Neural progenitor cell (in vitro differentiated cells): ENCODE data around the gene AZU1. TPM values are rescaled to one million over a fixed set of nuclear protein-coding genes. Genes with fewer than 3 reads are reported as not detected.
A peak's percentile ranks its signal among the peaks of the same experiment; 100 is the strongest.

Experiments used
- DNase-seq: peaks from one replicate; pipeline ENCODE4 v3.0.0-alpha.2; 2016; ENCODE audit warnings: low spot score
- H2AFZ ChIP-seq: fragments of 200-600 bp; sonication (generic); replicated peaks from 2 replicates; pipeline ENCODE4 v1.6.1; 2016; ENCODE audit warnings: antibody characterized with exemption
- H3F3A ChIP-seq: fragments of 200-600 bp; sonication (generic); 2 replicates; pipeline ENCODE4 v1.6.1; 2016; ENCODE audit warnings: antibody characterized with exemption, low read depth
- H3K27ac ChIP-seq: fragments of 200-600 bp; sonication (generic); 2 replicates; pipeline ENCODE4 v1.5.1; 2016; ENCODE audit warnings: mild to moderate bottlenecking
- H3K27me3 ChIP-seq: fragments of 200-600 bp; sonication (generic); 2 replicates; pipeline ENCODE4 v1.6.1; 2016; ENCODE audit warnings: mild to moderate bottlenecking, moderate library complexity
- H3K36me3 ChIP-seq: fragments of 200-600 bp; sonication (generic); 2 replicates; pipeline ENCODE4 v1.5.1; 2016
- H3K4me1 ChIP-seq: fragments of 200-600 bp; sonication (generic); 2 replicates; pipeline ENCODE4 v1.6.1; 2016; ENCODE audit warnings: mixed run types
- H3K4me2 ChIP-seq: fragments of 200-600 bp; sonication (generic); 2 replicates; pipeline ENCODE4 v1.6.1; 2016
- H3K4me3 ChIP-seq: fragments of 200-600 bp; sonication (generic); 2 replicates; pipeline ENCODE4 v1.5.1; 2016
- H3K79me2 ChIP-seq: fragments of 200-600 bp; sonication (generic); 2 replicates; pipeline ENCODE4 v1.6.1; 2016; ENCODE audit warnings: low read depth
- H3K9ac ChIP-seq: fragments of 200-600 bp; sonication (generic); 2 replicates; pipeline ENCODE4 v1.6.1; 2016
- H3K9me3 ChIP-seq: fragments of 200-600 bp; sonication (generic); 2 replicates; pipeline ENCODE4 v1.5.1; 2016; ENCODE audit warnings: low read depth
- H4K20me1 ChIP-seq: fragments of 200-600 bp; sonication (generic); 2 replicates; pipeline ENCODE4 v1.6.1; 2016; ENCODE audit warnings: low read depth
- H3K27ac Mint-ChIP-seq: 3 replicates; pipeline ENCODE4 v1.8.0; 2021; ENCODE audit warnings: mixed read lengths
- H3K27me3 Mint-ChIP-seq: 2 replicates; pipeline ENCODE4 v1.8.0; 2022; ENCODE audit warnings: low read depth, mild to moderate bottlenecking, inconsistent platforms, moderate library complexity, mixed read lengths; ENCODE audit not compliant: insufficient read depth
- H3K36me3 Mint-ChIP-seq: 3 replicates; pipeline ENCODE4 v1.8.0; 2021; ENCODE audit warnings: mixed read lengths
- H3K4me1 Mint-ChIP-seq: 3 replicates; pipeline ENCODE4 v1.8.0; 2021; ENCODE audit warnings: mixed read lengths
- H3K4me3 Mint-ChIP-seq: 3 replicates; pipeline ENCODE4 v1.8.0; 2021; ENCODE audit warnings: mild to moderate bottlenecking, moderate library complexity, mixed read lengths
- H3K9me3 Mint-ChIP-seq: 3 replicates; pipeline ENCODE4 v1.8.0; 2020; ENCODE audit warnings: mixed read lengths
- EZH2 ChIP-seq: fragments of 200-600 bp; sonication (generic); IDR thresholded peaks from 2 replicates; pipeline ENCODE4 v1.6.1; 2017; ENCODE audit warnings: antibody characterized with exemption, mild to moderate bottlenecking, moderate library complexity
- EZH2phosphoT487 ChIP-seq: fragments of 200-600 bp; sonication (generic); IDR thresholded peaks from 2 replicates; pipeline ENCODE4 v1.6.1; 2017; ENCODE audit warnings: antibody characterized with exemption
- total RNA-seq: library from RNA; depleted of rRNA; stranded (reverse); fragments of >200 nt; gene quantifications from 2 replicates; pipeline ENCODE4 v1.2.3, GENCODE V29; 2015; ENCODE audit warnings: low replicate concordance
- TF ChIP-seq, protein P1 (sequence below): fragments of 200-600 bp; sonication (generic); IDR thresholded peaks from 2 replicates; pipeline ENCODE4 v1.5.1; 2017; ENCODE audit warnings: antibody characterized with exemption, mild to moderate bottlenecking

The AZU1 gene
- total RNA-seq, 1 donor from 2014 or later = 1.0 TPM

- DNase-seq = peak; percentile 35
- Histone ChIP-seq H3K27me3 (no peaks in the 10 kb centered on the region), H3K4me3 (no peak overlapping the region), H2AFZ (no peak overlapping the region), H3K9ac (no peak overlapping the region), H3K36me3 (no peaks in the 10 kb centered on the region), H3F3A (peaks cover 51% of the 10 kb centered on the region), H3K27ac (peak overlapping the region; percentile 68), H3K4me1 (peaks cover 39% of the 10 kb centered on the region), H3K9me3 (no peaks in the 10 kb centered on the region), H4K20me1 (peaks cover 98% of the 10 kb centered on the region), H3K4me2 (peak overlapping the region; percentile 53), H3K79me2 (peaks cover 98% of the 10 kb centered on the region)
- peaks cover 15% of the 10 kb centered on the region for H3K27me3 Mint-ChIP-seq
- peaks cover 26% of the 10 kb centered on the region for H3K36me3 Mint-ChIP-seq
- peak overlapping the region; percentile 74 for H3K4me3 Mint-ChIP-seq
- no peaks in the 10 kb centered on the region for H3K9me3 Mint-ChIP-seq
- H3K4me1 Mint-ChIP-seq = peaks cover 43% of the 10 kb centered on the region
- H3K27ac Mint-ChIP-seq = peak overlapping the region; percentile 98
- TF ChIP-seq EZH2phosphoT487 (no peak), EZH2 (no peak)
- TF ChIP-seq, protein P1, sequence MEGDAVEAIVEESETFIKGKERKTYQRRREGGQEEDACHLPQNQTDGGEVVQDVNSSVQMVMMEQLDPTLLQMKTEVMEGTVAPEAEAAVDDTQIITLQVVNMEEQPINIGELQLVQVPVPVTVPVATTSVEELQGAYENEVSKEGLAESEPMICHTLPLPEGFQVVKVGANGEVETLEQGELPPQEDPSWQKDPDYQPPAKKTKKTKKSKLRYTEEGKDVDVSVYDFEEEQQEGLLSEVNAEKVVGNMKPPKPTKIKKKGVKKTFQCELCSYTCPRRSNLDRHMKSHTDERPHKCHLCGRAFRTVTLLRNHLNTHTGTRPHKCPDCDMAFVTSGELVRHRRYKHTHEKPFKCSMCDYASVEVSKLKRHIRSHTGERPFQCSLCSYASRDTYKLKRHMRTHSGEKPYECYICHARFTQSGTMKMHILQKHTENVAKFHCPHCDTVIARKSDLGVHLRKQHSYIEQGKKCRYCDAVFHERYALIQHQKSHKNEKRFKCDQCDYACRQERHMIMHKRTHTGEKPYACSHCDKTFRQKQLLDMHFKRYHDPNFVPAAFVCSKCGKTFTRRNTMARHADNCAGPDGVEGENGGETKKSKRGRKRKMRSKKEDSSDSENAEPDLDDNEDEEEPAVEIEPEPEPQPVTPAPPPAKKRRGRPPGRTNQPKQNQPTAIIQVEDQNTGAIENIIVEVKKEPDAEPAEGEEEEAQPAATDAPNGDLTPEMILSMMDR = no peak
These were observed 25.0 kb upstream of the AZU1 start for GRCh38 chr19:802498-803098.

GRCh38 chr19:803099-803561, 24.5 kb upstream of the AZU1 start:
- H3K36me3 ChIP-seq = no peaks in the 10 kb centered on the region
- H4K20me1 ChIP-seq = peaks cover 100% of the 10 kb centered on the region
- no peak for DNase-seq
- H3K4me2 ChIP-seq = no peak overlapping the region
- Mint-ChIP-seq H3K9me3 (no peaks in the 10 kb centered on the region), H3K36me3 (peaks cover 29% of the 10 kb centered on the region), H3K27ac (no peak overlapping the region), H3K27me3 (peaks cover 15% of the 10 kb centered on the region), H3K4me3 (peak overlapping the region; percentile 74), H3K4me1 (peaks cover 43% of the 10 kb centered on the region)
- peak overlapping the region; percentile 68 for H3K27ac ChIP-seq
- H3F3A ChIP-seq = peaks cover 55% of the 10 kb centered on the region
- H3K9ac ChIP-seq = no peak overlapping the region
- H3K4me3 ChIP-seq = no peak overlapping the region
- no peak overlapping the region for H2AFZ ChIP-seq
- H3K9me3 ChIP-seq = no peaks in the 10 kb centered on the region
- peaks cover 39% of the 10 kb centered on the region for H3K4me1 ChIP-seq
- peaks cover 100% of the 10 kb centered on the region for H3K79me2 ChIP-seq
- no peaks in the 10 kb centered on the region for H3K27me3 ChIP-seq
- TF ChIP-seq EZH2 (no peak), EZH2phosphoT487 (no peak)
- TF ChIP-seq, protein P1 = no peak

- TF ChIP-seq, protein P1 = no peak
- TF ChIP-seq EZH2phosphoT487 (no peak), EZH2 (no peak)
- peaks cover 28% of the 10 kb centered on the region for H3K36me3 Mint-ChIP-seq
- peaks cover 52% of the 10 kb centered on the region for H3F3A ChIP-seq
- H3K9me3 ChIP-seq = no peaks in the 10 kb centered on the region
- no peak overlapping the region for H3K4me2 ChIP-seq
- DNase-seq = no peak
- peak overlapping the region; percentile 69 for H3K4me3 Mint-ChIP-seq
- no peaks in the 10 kb centered on the region for H3K9me3 Mint-ChIP-seq
- H2AFZ ChIP-seq = no peak overlapping the region
- H3K27me3 ChIP-seq = no peaks in the 10 kb centered on the region
- H3K27ac Mint-ChIP-seq = no peak overlapping the region
- H3K4me1 ChIP-seq = peaks cover 38% of the 10 kb centered on the region
- no peak overlapping the region for H3K9ac ChIP-seq
- H3K79me2 ChIP-seq = peaks cover 99% of the 10 kb centered on the region
- H3K36me3 ChIP-seq = no peaks in the 10 kb centered on the region
- peaks cover 41% of the 10 kb centered on the region for H3K4me1 Mint-ChIP-seq
- H3K4me3 ChIP-seq = no peak overlapping the region
- H3K27me3 Mint-ChIP-seq = peaks cover 15% of the 10 kb centered on the region
- peaks cover 100% of the 10 kb centered on the region for H4K20me1 ChIP-seq
- H3K27ac ChIP-seq = no peak overlapping the region
These were observed 23.8 kb upstream of the AZU1 start for GRCh38 chr19:803686-804418.
